GM19025 (cell line): Measurements from ENCODE around the gene CYSTM1.
"Not testable (repeated sequence)": the region's sequence is repeated elsewhere in the genome, so short reads cannot be mapped to it uniquely, and the experiment has no call there.

Experiments used
- ATAC-seq: cut with Tn5 transposase; IDR thresholded peaks from one replicate; pipeline ENCODE4 v1.9.1; 2021; ENCODE audit warnings: mild to moderate bottlenecking, low read depth, moderate library complexity; ENCODE audit not compliant: unreplicated experiment

Gene CYSTM1

GRCh38 chr5:140148508-140148907 is 26.5 kb upstream of the CYSTM1 start:
- ATAC-seq: no peak

- ATAC-seq: no peak
These were observed 24.8 kb upstream of the CYSTM1 start for GRCh38 chr5:140150201-140150600.

- no peak for ATAC-seq
These were observed 23.6 kb upstream of the CYSTM1 start for GRCh38 chr5:140151144-140152021.

- ATAC-seq: no peak
These were observed 22.7 kb upstream of the CYSTM1 start for GRCh38 chr5:140152022-140152999.

GRCh38 chr5:140153255-140153654 is 21.7 kb upstream of the CYSTM1 start:
- no peak for ATAC-seq

GRCh38 chr5:140153905-140154304 is 21.1 kb upstream of the CYSTM1 start:
- no peak for ATAC-seq

GRCh38 chr5:140154710-140155381 is 20.1 kb upstream of the CYSTM1 start:
- not testable (repeated sequence) for ATAC-seq

GRCh38 chr5:140157032-140157781 is 17.8 kb upstream of the CYSTM1 start:
- peak; percentile 95 for ATAC-seq

GRCh38 chr5:140159014-140159927 is 15.7 kb upstream of the CYSTM1 start:
- ATAC-seq: no peak

GRCh38 chr5:140162275-140162674 is 12.7 kb upstream of the CYSTM1 start:
- no peak for ATAC-seq

GRCh38 chr5:140162781-140163180 is 12.2 kb upstream of the CYSTM1 start:
- ATAC-seq: no peak

GRCh38 chr5:140165101-140165922 is 9.7 kb upstream of the CYSTM1 start:
- ATAC-seq: no peak

GRCh38 chr5:140165923-140166270 is 9.1 kb upstream of the CYSTM1 start:
- no peak for ATAC-seq

- no peak for ATAC-seq
These were observed 8.1 kb upstream of the CYSTM1 start for GRCh38 chr5:140166911-140167310.

- ATAC-seq: no peak
These were observed 6.6 kb upstream of the CYSTM1 start for GRCh38 chr5:140168371-140168770.

GRCh38 chr5:140169410-140169809 is 5.6 kb upstream of the CYSTM1 start:
- no peak for ATAC-seq

GRCh38 chr5:140172483-140172882 is 2.5 kb upstream of the CYSTM1 start:
- no peak for ATAC-seq

- ATAC-seq: no peak
These were observed 974 bp upstream of the CYSTM1 start for GRCh38 chr5:140174014-140174413.
